Ovary (tissue), 3 donors: ENCODE data around the gene C2orf92.

ENCODE experiments used
- POLR2A ChIP-seq: fragments of 450-650 bp; IDR thresholded peaks from one replicate; pipeline ENCODE4 v1.6.1; 2017; ENCODE audit warnings: antibody characterized with exemption, mild to moderate bottlenecking, moderate library complexity
- TF ChIP-seq, protein P1 (sequence below), 3 donors: fragments of 450-650 bp in 2 of 3; fragments of 200-600 bp in 1 of 3; IDR thresholded peaks; one replicate each; pipeline versions ENCODE4 v1.5.1 to v1.8.0; 2016 to 2022; ENCODE audit warnings: antibody characterized with exemption in 3 of 3, mild to moderate bottlenecking in 1 of 3
- donor health status: DM: no; HTN: no; CAD: no.

DNA sequence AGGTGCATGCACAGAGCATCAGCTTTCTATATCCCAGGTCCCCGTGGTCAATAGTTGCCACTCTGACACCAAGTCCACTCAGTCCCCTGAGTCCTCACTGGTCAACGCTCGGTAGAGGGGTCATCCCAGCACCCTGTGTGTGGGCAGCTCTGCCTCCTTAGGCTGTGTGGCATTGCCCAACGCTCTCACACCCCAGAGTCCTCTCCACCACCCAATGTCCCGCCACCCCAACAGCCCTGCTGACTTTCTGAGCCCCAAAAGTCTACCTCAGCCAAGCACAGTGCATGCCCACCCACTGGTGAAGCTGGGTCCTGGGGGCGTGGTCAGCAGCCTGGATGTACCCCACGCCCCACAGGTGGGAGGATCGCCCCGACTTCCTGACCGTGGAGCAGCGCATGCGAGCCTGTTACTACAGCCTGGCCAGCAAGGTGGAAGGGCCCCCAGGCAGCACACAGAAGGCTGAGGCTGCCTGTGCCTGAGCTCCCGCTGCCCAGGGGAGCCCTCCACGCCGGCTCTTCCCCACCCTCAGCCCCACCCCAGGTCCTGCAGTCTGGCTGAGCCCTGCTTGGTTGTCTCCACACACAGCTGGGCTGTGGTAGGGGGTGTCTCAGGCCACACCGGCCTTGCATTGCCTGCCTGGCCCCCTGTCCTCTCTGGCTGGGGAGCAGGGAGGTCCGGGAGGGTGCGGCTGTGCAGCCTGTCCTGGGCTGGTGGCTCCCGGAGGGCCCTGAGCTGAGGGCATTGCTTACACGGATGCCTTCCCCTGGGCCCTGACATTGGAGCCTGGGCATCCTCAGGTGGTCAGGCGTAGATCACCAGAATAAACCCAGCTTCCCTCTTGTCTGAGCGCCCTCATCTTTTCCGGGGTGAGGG lies 69.7 kb downstream of the C2orf92 start:
- no peak for TF ChIP-seq POLR2A
- TF ChIP-seq, protein P1, sequence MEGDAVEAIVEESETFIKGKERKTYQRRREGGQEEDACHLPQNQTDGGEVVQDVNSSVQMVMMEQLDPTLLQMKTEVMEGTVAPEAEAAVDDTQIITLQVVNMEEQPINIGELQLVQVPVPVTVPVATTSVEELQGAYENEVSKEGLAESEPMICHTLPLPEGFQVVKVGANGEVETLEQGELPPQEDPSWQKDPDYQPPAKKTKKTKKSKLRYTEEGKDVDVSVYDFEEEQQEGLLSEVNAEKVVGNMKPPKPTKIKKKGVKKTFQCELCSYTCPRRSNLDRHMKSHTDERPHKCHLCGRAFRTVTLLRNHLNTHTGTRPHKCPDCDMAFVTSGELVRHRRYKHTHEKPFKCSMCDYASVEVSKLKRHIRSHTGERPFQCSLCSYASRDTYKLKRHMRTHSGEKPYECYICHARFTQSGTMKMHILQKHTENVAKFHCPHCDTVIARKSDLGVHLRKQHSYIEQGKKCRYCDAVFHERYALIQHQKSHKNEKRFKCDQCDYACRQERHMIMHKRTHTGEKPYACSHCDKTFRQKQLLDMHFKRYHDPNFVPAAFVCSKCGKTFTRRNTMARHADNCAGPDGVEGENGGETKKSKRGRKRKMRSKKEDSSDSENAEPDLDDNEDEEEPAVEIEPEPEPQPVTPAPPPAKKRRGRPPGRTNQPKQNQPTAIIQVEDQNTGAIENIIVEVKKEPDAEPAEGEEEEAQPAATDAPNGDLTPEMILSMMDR (IDR thresholded peaks at IDR 0.05) = no peak
